IPS-15b (cell line): ENCODE data around the gene FEM1C.
A peak's percentile ranks its signal among the peaks of the same experiment; 100 is the strongest.

Experiments used
- H3K27me3 ChIP-seq: one replicate; pipeline ENCODE4 v1.6.1; 2013; ENCODE audit warnings: low read length; ENCODE audit not compliant: control insufficient read depth, insufficient read depth
- H3K36me3 ChIP-seq: one replicate; pipeline ENCODE4 v1.6.1; 2013; ENCODE audit warnings: low read length; ENCODE audit not compliant: control insufficient read depth, insufficient read depth
- H3K4me1 ChIP-seq: one replicate; pipeline ENCODE4 v1.6.1; 2013; ENCODE audit warnings: mild to moderate bottlenecking, low read length; ENCODE audit not compliant: control insufficient read depth, insufficient read depth
- H3K4me3 ChIP-seq: one replicate; pipeline ENCODE4 v1.5.1; 2013; ENCODE audit warnings: low read depth, low read length
- H3K9ac ChIP-seq: one replicate; pipeline ENCODE4 v1.6.1; 2013; ENCODE audit warnings: low read depth, mild to moderate bottlenecking, low read length
- H3K9me3 ChIP-seq: one replicate; pipeline ENCODE4 v1.6.1; 2013; ENCODE audit warnings: mild to moderate bottlenecking, low read length; ENCODE audit not compliant: control insufficient read depth, insufficient read depth

FEM1C gene

GRCh38 chr5:115544436-115545350 lies at the start of gene FEM1C:
TSS of gene FEM1C (minus strand) at chr5:115544775. CDS start at chr5:115543493, 1,282 bp downstream.
- H3K36me3 ChIP-seq = no peaks in the 10 kb centered on the region
- H3K27me3 ChIP-seq = no peaks in the 10 kb centered on the region
- peaks cover 16% of the 10 kb centered on the region for H3K4me1 ChIP-seq
- H3K9ac ChIP-seq = peak within 1 kb of the TSS; percentile 91
- peak within 1 kb of the TSS; percentile 83 for H3K4me3 ChIP-seq
- H3K9me3 ChIP-seq = peaks cover 7% of the 10 kb centered on the region

- no peaks in the 10 kb centered on the region for H3K4me1 ChIP-seq
- no peak overlapping the region for H3K9ac ChIP-seq
- no peaks in the 10 kb centered on the region for H3K27me3 ChIP-seq
- H3K9me3 ChIP-seq = no peaks in the 10 kb centered on the region
- H3K36me3 ChIP-seq = no peaks in the 10 kb centered on the region
- no peak overlapping the region for H3K4me3 ChIP-seq
Measured at GRCh38 chr5:115589043-115589442, 44.5 kb upstream of the FEM1C start.

- H3K9me3 ChIP-seq = no peaks in the 10 kb centered on the region
- no peak overlapping the region for H3K9ac ChIP-seq
- no peak overlapping the region for H3K4me3 ChIP-seq
- H3K36me3 ChIP-seq = no peaks in the 10 kb centered on the region
- no peaks in the 10 kb centered on the region for H3K27me3 ChIP-seq
- no peaks in the 10 kb centered on the region for H3K4me1 ChIP-seq
Measured at GRCh38 chr5:115588640-115589039, 44.1 kb upstream of the FEM1C start.

GRCh38 chr5:115586525-115587146 lies 42.1 kb upstream of the FEM1C start:
- Histone ChIP-seq H3K36me3 (no peaks in the 10 kb centered on the region), H3K9ac (no peak overlapping the region), H3K4me3 (no peak overlapping the region), H3K9me3 (no peaks in the 10 kb centered on the region), H3K4me1 (no peaks in the 10 kb centered on the region), H3K27me3 (no peaks in the 10 kb centered on the region)

GRCh38 chr5:115585265-115585664 lies 40.7 kb upstream of the FEM1C start:
- Histone ChIP-seq H3K27me3 (no peaks in the 10 kb centered on the region), H3K9ac (no peak overlapping the region), H3K4me1 (no peaks in the 10 kb centered on the region), H3K4me3 (no peak overlapping the region), H3K36me3 (no peaks in the 10 kb centered on the region), H3K9me3 (no peaks in the 10 kb centered on the region)

- Histone ChIP-seq H3K4me3 (no peak overlapping the region), H3K9me3 (no peaks in the 10 kb centered on the region), H3K36me3 (no peaks in the 10 kb centered on the region), H3K27me3 (no peaks in the 10 kb centered on the region), H3K9ac (no peak overlapping the region), H3K4me1 (no peaks in the 10 kb centered on the region)
Measured at GRCh38 chr5:115584501-115584900, 39.9 kb upstream of the FEM1C start.

GRCh38 chr5:115583474-115583873 lies 38.9 kb upstream of the FEM1C start:
- H3K9ac ChIP-seq = no peak overlapping the region

GRCh38 chr5:115580941-115581340 lies 36.4 kb upstream of the FEM1C start:
- Histone ChIP-seq H3K4me3 (no peak overlapping the region), H3K9ac (no peak overlapping the region), H3K27me3 (no peaks in the 10 kb centered on the region), H3K36me3 (no peaks in the 10 kb centered on the region), H3K4me1 (no peaks in the 10 kb centered on the region), H3K9me3 (no peaks in the 10 kb centered on the region)

More at GRCh38 chr5:115583474-115583873, 38.9 kb upstream of the FEM1C start:
- Histone ChIP-seq H3K4me3 (no peak overlapping the region), H3K36me3 (no peaks in the 10 kb centered on the region), H3K27me3 (no peaks in the 10 kb centered on the region), H3K4me1 (no peaks in the 10 kb centered on the region), H3K9me3 (no peaks in the 10 kb centered on the region)

GRCh38 chr5:115579747-115580173 lies 35.2 kb upstream of the FEM1C start:
- H3K4me1 ChIP-seq = no peaks in the 10 kb centered on the region
- H3K9ac ChIP-seq = no peak overlapping the region
- no peaks in the 10 kb centered on the region for H3K27me3 ChIP-seq
- no peak overlapping the region for H3K4me3 ChIP-seq
- no peaks in the 10 kb centered on the region for H3K9me3 ChIP-seq
- H3K36me3 ChIP-seq = no peaks in the 10 kb centered on the region

GRCh38 chr5:115579216-115579615 lies 34.6 kb upstream of the FEM1C start:
- no peak overlapping the region for H3K9ac ChIP-seq
- no peaks in the 10 kb centered on the region for H3K4me1 ChIP-seq
- no peaks in the 10 kb centered on the region for H3K27me3 ChIP-seq
- H3K4me3 ChIP-seq = no peak overlapping the region
- no peaks in the 10 kb centered on the region for H3K36me3 ChIP-seq
- H3K9me3 ChIP-seq = no peaks in the 10 kb centered on the region

- H3K4me1 ChIP-seq = no peaks in the 10 kb centered on the region
- H3K27me3 ChIP-seq = no peaks in the 10 kb centered on the region
- no peak overlapping the region for H3K9ac ChIP-seq
- no peaks in the 10 kb centered on the region for H3K9me3 ChIP-seq
- H3K36me3 ChIP-seq = no peaks in the 10 kb centered on the region
- no peak overlapping the region for H3K4me3 ChIP-seq
Measured at GRCh38 chr5:115578657-115579056, 34.1 kb upstream of the FEM1C start.

- no peaks in the 10 kb centered on the region for H3K27me3 ChIP-seq
- H3K9ac ChIP-seq = no peak overlapping the region
- H3K9me3 ChIP-seq = no peaks in the 10 kb centered on the region
- H3K36me3 ChIP-seq = no peaks in the 10 kb centered on the region
- H3K4me3 ChIP-seq = no peak overlapping the region
- H3K4me1 ChIP-seq = no peaks in the 10 kb centered on the region
Measured at GRCh38 chr5:115577741-115578140, 33.2 kb upstream of the FEM1C start.
